Urinary bladder (tissue), 4 donors: Measurements from ENCODE around the gene CTSO. TPM values are rescaled to one million over a fixed set of nuclear protein-coding genes. Genes with fewer than 3 reads are reported as not detected.

Experiments
- DNase-seq: peaks from one replicate; pipeline ENCODE4 v3.0.0-alpha.2; 2015; ENCODE audit errors: extremely low spot score
- H3K27ac ChIP-seq: one replicate; pipeline ENCODE4 v1.5.1; 2013; ENCODE audit warnings: low read depth, mild to moderate bottlenecking, moderate library complexity
- H3K36me3 ChIP-seq: one replicate; pipeline ENCODE4 v1.6.1; 2013; ENCODE audit warnings: mild to moderate bottlenecking, moderate library complexity; ENCODE audit not compliant: insufficient read depth
- H3K4me1 ChIP-seq: one replicate; pipeline ENCODE4 v1.6.1; 2013; ENCODE audit warnings: mild to moderate bottlenecking, moderate library complexity; ENCODE audit not compliant: insufficient read depth
- H3K4me3 ChIP-seq: one replicate; pipeline ENCODE4 v1.5.1; 2013; ENCODE audit warnings: low read depth, low read length
- WGBS: extraction: QIAGEN DNeasy Blood & Tissue Kit; methylation state at CpG from one replicate; pipeline ENCODE4 v1.1.7; 2013; 5-methylcytosine and 5-hydroxymethylcytosine counted together
- polyA plus RNA-seq: library from polyadenylated mRNA; stranded (reverse); fragments of 200-250 nt; gene quantifications from one replicate; pipeline ENCODE4 v1.2.3, GENCODE V29; 2013
- total RNA-seq: library from RNA; depleted of rRNA; stranded (reverse); fragments of >200 nt; gene quantifications from one replicate; pipeline ENCODE4 v1.2.3, GENCODE V29; 2014
- donor health status: healthy with polysubstance abuse.
- donor health status: healthy.

The CTSO gene
- total and polyA plus RNA-seq, 2 donors: 23.8 to 51.2 TPM

DNA sequence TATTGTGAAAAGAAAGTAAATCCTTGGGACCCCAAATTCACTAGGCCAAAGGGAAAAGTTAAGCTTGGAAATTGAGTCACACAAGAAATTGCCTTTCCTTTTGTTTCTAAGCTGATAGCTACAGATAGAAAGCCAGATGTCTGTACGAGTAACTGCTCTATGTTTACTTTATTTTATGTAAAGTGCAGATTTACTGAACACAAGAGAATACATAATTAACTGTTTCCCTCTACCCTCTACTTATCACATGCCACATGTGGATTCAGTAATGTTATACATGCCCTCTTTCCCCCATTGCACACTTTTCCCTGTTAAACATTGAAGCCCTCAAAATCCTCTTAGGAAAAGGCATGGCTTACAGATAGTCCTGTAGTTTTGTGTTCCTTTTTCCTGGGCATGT is 66.6 kb downstream of the CTSO start:
- Histone ChIP-seq H3K36me3 (no peaks in the 10 kb centered on the region), H3K4me3 (no peak overlapping the region), H3K4me1 (no peaks in the 10 kb centered on the region), H3K27ac (no peak overlapping the region)
- no peak for DNase-seq
- 45% methylated on average over 1 of the region's 1 CpG for WGBS

DNA sequence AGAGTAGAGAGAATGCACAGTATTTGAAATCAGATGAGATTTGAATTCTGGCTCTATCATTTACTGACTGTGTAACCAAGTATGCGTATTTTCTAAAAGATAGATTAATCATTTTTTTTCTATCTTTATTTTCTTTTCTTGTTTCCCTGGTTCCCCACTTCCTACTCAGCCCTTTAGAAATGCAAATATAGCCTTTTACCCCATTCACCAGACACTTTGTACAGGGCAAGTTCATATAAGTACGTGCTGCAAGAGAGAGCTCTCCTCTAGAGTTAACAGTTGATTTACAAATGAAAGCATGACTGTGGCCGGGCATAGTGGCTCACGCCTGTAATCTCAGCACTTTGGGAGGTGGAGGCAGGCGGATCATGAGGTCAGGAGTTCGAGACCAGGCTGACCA is 68.0 kb downstream of the CTSO start:
- Histone ChIP-seq H3K4me1 (no peaks in the 10 kb centered on the region), H3K4me3 (no peak overlapping the region), H3K36me3 (no peaks in the 10 kb centered on the region), H3K27ac (no peak overlapping the region)
- DNase-seq: no peak
- WGBS: 61% methylated on average over 6 of the region's 6 CpGs

DNA sequence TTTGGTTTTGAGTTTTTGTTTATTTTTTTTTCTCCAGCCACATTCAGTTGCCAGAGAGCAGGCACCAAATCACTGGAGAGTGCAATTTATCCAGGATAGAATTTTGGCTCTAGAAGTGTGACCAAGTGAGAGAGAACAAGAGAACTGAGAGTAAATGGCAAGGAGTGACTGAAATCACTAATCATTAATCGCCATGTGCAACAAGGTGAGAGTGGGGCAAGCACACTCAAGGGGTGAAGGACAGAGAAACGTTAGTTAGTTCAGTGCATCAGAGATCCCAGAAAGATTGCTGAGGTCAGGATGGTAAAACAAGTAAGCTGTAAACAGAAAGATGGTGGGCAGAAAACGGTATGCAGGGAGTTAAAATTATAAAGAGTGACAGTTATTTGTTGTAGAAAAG is 69.8 kb downstream of the CTSO start:
- Histone ChIP-seq H3K4me3 (no peak overlapping the region), H3K4me1 (no peaks in the 10 kb centered on the region), H3K27ac (no peak overlapping the region), H3K36me3 (no peaks in the 10 kb centered on the region)
- WGBS: 87% methylated on average over 3 of the region's 3 CpGs
- no peak for DNase-seq

DNA sequence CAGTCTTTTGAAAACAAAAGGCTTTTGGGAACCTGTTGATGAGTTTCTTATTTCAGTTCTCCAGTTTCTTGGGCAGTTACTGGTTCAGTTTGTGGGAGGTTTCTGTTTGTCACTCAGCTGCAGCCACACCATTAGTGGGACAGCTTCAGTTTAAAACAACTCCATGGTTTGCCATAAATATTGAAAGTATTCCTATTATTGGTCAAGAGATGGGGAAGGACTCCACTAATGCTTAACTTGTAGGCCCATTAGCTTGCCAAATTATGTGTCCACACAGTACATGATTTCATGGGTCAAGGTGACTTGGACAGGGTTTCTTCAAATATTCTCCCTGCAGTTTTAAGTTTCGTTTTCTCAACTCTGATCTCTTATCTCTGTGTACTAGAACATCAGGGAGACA is 72.1 kb downstream of the CTSO start:
- Histone ChIP-seq H3K27ac (no peak overlapping the region), H3K36me3 (no peaks in the 10 kb centered on the region), H3K4me1 (no peaks in the 10 kb centered on the region), H3K4me3 (no peak overlapping the region)
- 72% methylated on average over 1 of the region's 1 CpG for WGBS
- no peak for DNase-seq

DNA sequence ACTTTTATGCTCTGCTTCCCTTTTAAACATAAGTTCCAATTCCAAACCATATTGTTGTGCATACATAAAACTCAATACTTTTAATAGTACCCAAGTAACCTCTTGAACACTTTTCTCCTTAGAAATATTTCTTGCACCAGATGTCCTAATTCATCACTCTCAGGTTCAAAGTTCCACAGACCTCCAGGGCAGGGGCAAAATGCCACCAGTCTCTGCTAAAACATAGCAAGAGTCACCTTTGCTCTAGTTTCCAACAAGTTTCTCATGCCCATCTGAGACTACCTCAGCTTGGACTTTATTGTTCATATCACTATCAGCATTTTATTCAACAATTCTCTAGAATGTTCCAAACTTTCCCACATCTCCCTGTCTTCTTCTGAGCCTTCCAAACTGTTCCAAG is 73.9 kb downstream of the CTSO start:
- Histone ChIP-seq H3K36me3 (no peaks in the 10 kb centered on the region), H3K27ac (no peak overlapping the region), H3K4me3 (no peak overlapping the region), H3K4me1 (no peaks in the 10 kb centered on the region)
- no peak for DNase-seq

DNA sequence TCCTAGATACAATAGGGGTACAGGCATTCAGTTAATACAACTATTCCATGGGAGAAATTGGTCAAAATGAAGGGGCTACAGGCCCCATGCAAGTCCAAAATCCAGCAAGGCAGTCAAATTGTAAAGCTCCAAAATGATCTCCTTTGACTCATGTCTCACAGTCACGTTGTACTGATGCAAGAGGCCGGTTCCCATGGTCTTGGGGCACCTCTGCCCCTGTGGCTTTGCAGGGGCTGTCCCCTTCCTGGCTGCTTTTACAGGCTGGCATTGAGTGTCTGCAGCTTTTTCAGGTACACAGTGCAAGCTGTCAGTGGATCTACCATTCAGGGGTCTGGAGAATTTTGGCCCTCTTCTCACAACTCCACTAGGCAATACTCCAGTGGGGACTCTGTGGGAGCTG is 75.1 kb downstream of the CTSO start:
- DNase-seq: no peak
- Histone ChIP-seq H3K36me3 (no peaks in the 10 kb centered on the region), H3K27ac (no peak overlapping the region), H3K4me1 (no peaks in the 10 kb centered on the region), H3K4me3 (no peak overlapping the region)
- WGBS: 41% methylated on average over 2 of the region's 2 CpGs

DNA sequence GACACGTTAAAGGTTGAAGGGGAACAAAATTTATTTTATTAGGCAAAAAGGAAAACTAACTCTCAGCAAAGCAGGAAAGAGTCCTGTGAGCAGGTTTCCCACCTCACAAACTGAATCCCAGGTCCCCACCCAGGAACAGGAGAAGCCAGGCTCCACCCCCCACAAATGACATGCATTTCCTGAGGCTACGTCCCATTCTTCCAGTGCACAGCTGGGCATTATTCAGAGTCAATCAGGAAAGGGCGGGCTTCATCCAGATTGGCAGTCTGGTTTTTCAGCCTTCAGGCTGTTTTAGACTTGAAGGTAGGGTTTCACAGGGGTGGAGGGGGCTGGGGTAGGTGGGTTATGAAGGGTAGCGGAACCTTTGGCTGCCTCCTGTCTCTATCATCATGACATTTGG is 75.7 kb downstream of the CTSO start:
- Histone ChIP-seq H3K36me3 (no peaks in the 10 kb centered on the region), H3K27ac (no peak overlapping the region), H3K4me1 (no peaks in the 10 kb centered on the region), H3K4me3 (no peak overlapping the region)
- DNase-seq: no peak
- 89% methylated on average over 4 of the region's 4 CpGs for WGBS

DNA sequence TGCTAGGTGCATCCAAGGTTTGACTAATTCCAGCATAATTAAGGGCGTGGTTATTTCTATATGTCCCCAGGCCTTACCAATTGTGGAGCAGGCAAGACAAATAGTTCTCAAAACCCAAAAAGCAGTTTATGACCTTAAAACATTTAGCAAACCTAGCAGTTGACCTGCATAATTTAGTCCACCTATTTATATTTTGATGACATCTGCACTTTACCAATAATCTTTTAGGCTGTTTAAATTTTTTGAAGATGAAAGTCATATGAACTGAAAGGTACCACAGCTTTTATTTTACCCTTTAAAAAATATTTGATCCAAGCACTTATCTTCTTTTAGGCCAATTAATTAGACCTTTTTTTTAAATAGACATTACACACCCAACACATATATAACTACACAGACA is 77.8 kb downstream of the CTSO start:
- DNase-seq: no peak
- H3K4me1 ChIP-seq: no peaks in the 10 kb centered on the region
- H3K4me3 ChIP-seq: no peak overlapping the region
- 81% methylated on average over 1 of the region's 1 CpG for WGBS
- no peak overlapping the region for H3K27ac ChIP-seq
- no peaks in the 10 kb centered on the region for H3K36me3 ChIP-seq

Other genes starting within 250 kb of the CTSO start
- gene GUCY1B1, start 194.8 kb downstream of the CTSO start, total RNA-seq: 34.5 TPM
- gene GUCY1B1, start 194.8 kb downstream of the CTSO start, polyA plus RNA-seq: 8.0 TPM
- not detected for gene ASIC5, start 87.6 kb downstream of the CTSO start, total RNA-seq
- gene ASIC5, start 87.6 kb downstream of the CTSO start, polyA plus RNA-seq: not detected
- 3.9 TPM for gene TDO2, start 50.2 kb downstream of the CTSO start, total RNA-seq
- 0.28 TPM for gene TDO2, start 50.2 kb downstream of the CTSO start, polyA plus RNA-seq